ENCODE results near the gene ADGRG6.
A peak's percentile ranks its signal among the peaks of the same experiment; 100 is the strongest.

ADGRG6 gene

DNA sequence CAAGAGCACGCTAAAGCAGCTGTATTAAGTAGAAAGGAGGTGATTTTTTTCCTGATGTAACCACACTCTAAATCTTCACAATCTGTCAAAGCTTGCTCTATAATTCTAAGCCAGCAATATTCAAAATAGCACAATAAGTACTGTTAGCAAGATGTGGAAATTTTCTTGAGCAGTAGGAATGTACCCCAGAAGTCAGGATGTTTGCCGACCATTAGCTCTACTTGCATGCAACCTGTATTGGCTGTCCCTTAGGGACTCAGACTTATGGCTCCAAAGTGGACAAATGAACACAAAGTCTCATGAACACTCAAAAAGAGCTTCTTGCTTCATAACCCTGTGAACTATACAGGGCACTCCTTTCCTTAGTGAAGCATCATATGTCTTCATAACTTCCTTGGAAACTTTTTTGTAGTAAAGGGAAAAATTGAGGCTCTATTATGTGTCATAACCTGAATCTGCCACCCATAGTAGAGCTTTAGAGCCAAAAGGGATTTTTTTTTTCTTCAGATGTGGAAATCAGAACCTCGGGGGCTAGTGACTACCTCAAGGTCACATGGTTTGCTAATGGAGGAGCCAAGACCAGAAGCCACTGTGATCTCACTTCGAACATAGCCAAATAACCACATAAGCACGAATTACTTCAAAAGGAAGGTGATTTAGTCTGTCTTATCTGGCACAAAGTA lies 54.5 kb downstream of the ADGRG6 start:
- DNase-seq, result no peak
- Mint-ChIP-seq H3K9me3 (peaks cover 2 to 4% of the 10 kb centered on the region in 2 donors), H3K36me3 (no peaks in the 10 kb centered on the region), H3K27me3 (no peaks in the 10 kb centered on the region), H3K4me1 (peaks cover 0 to 5% of the 10 kb centered on the region in 2 donors), H3K4me3 (no peak overlapping the region), H3K27ac (no peak overlapping the region)
- ATAC-seq (replicated peaks), result peak; percentile 10 to 45

DNA sequence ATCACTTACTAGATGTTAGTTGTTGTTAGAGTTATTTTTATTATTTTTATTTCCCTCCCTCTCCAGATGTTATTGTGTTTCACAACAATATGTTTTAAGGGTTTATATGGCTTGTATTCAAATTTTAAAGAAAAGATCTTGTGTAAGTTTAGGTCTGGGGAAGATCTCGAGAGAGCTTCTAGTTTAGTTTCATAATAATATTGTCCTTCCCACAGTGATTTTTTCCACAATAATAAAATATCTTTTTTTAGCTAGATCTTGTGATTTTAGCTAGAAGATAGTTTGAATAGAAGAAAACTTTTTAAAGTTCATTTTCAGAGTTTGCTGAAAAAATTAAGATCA lies 55.0 kb downstream of the ADGRG6 start:
- H3K4me3 Mint-ChIP-seq, result no peak overlapping the region
- DNase-seq (no peak), ATAC-seq (replicated peaks) (no peak)
- no peaks in the 10 kb centered on the region for H3K36me3 Mint-ChIP-seq
- H3K9me3 Mint-ChIP-seq, result peaks cover 0 to 2% of the 10 kb centered on the region in 2 donors
- no peak overlapping the region for H3K27ac Mint-ChIP-seq
- H3K27me3 Mint-ChIP-seq, result no peaks in the 10 kb centered on the region
- peaks cover 0 to 5% of the 10 kb centered on the region in 2 donors for H3K4me1 Mint-ChIP-seq

DNA sequence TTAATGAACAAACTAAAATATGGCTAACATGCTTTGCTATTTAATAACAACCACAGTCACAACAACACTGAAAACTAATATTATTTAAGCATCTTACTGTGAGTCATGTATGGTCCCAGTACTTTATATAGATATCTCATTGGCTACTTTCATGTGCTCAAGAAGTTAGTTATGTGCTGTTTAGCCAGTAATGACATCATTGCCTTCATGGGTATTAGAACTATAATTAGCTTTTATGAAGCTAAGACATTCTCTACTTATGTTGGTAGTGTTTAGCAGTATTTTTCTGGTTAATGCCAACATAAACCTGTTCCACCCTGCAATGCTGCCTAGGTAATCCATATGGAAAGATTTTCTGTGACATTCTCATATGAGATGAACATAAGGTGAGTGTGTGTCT lies 56.1 kb downstream of the ADGRG6 start:
- H3K27ac Mint-ChIP-seq, result no peak overlapping the region
- ATAC-seq (replicated peaks) (no peak), DNase-seq (no peak)
- no peak overlapping the region for H3K4me3 Mint-ChIP-seq
- peaks cover 0 to 5% of the 10 kb centered on the region in 2 donors for H3K4me1 Mint-ChIP-seq
- H3K36me3 Mint-ChIP-seq, result no peaks in the 10 kb centered on the region
- no peaks in the 10 kb centered on the region for H3K9me3 Mint-ChIP-seq
- no peaks in the 10 kb centered on the region for H3K27me3 Mint-ChIP-seq

DNA sequence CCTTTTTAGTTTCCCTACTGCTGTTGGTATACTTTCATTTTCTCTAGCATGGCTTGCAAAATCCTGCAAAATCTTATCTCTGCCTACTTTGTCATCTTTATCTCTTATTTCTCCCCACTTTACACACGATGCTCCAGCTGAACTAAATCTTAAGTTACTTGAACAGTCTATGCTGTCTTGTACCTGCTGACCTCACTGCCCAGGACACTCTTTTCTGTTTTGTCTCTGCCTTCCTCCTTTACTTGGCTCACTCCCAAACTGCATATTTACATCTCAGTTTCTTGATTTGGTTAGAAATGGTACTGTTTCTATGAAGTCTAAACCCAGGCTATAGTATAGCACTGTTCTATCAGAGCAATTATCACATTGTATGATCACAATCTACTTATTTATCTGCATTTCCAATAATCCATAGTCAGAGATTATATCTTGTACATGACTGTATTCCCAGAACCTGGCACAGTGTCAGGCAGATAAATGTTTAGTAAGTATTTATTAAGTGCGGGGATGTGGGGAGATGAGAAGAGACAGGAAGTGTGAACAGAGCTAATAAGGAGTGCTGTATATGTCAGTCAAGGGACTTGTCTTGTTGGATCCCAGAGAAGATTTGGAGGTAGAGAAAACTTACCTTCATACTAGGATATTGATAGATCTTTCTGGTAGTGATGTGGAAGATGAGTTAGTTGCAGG lies 57.6 kb downstream of the ADGRG6 start:
- ATAC-seq (replicated peaks), result no peak
- peaks cover 0 to 5% of the 10 kb centered on the region in 2 donors for H3K4me1 Mint-ChIP-seq
- no peak overlapping the region for H3K27ac Mint-ChIP-seq
- H3K27me3 Mint-ChIP-seq, result no peaks in the 10 kb centered on the region
- no peaks in the 10 kb centered on the region for H3K36me3 Mint-ChIP-seq
- H3K4me3 Mint-ChIP-seq, result no peak overlapping the region
- DNase-seq, result no peak
- H3K9me3 Mint-ChIP-seq, result no peaks in the 10 kb centered on the region

DNA sequence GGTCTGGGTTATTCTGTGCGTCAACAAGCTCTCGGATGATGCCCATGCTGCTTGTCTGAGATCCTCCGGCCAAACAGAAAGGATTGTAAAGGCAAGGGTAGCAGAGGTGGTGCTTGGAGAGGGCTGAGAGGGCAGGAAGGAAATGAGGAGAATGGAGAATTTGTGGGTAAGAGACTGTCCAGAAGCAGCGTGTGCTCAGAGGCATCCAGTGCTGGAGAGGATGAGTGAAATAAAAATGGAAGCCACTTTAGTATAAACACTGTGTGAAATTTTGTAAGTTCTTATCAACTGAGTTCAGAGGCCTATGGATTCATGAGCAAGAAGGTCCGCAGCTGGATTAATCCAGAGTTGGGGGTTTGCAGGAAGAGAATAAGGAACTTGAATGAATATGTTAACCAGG lies 59.5 kb downstream of the ADGRG6 start:
- H3K36me3 Mint-ChIP-seq, result no peaks in the 10 kb centered on the region
- no peak overlapping the region for H3K4me3 Mint-ChIP-seq
- no peaks in the 10 kb centered on the region for H3K4me1 Mint-ChIP-seq
- no peak for ATAC-seq (replicated peaks)
- H3K27me3 Mint-ChIP-seq, result no peaks in the 10 kb centered on the region
- H3K9me3 Mint-ChIP-seq, result peaks cover 0 to under 1% of the 10 kb centered on the region in 2 donors
- H3K27ac Mint-ChIP-seq, result no peak overlapping the region
- no peak for DNase-seq

DNA sequence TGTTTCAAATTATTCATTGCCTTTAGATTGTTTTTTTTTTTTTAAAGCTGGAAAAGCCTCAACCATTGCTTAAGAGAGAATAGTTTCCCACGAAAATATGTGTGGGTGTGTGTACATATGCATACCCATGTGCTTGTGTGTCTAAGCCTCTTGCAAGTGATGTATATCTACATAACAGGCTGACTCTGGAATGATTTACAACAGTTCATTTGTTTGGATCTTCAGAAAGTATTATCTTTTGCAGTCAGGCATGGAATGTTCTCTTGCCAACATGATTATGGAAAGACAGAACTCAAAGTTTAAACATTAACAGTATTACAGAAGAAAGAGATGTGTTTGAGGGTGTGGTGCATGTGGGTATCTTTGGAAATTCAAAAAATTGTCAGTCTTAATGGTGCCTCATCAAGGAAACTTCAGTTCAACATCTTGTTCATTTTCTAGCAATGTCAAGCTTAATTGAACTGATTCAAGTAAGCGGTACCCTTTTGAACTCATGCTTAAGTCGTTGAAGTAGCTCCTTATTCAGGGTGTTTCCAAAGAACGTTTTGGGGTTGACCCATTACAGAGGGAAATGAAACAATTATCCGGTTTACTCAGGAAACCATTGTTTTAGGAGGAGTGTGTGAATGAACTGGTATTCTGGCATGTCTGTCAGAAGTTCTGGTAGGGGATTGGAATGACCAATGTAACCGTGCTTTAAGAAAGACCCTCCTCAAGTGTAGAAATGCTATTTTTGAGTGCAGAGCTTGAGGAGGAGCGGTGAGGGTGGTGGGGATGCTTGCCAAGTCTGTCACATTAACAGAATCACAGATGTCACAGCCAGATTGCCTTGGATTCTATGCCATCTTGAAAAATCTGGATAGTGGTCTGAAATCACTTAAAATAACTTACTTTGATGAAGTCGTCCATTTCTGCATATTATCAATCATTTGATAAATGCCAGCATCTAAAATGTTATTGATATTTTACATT lies 60.3 kb downstream of the ADGRG6 start:
- no peaks in the 10 kb centered on the region for H3K4me1 Mint-ChIP-seq
- ATAC-seq (replicated peaks), result no peak
- peaks cover 0 to 2% of the 10 kb centered on the region in 2 donors for H3K9me3 Mint-ChIP-seq
- H3K27ac Mint-ChIP-seq, result no peak overlapping the region
- H3K36me3 Mint-ChIP-seq, result no peaks in the 10 kb centered on the region
- no peak overlapping the region for H3K4me3 Mint-ChIP-seq
- no peaks in the 10 kb centered on the region for H3K27me3 Mint-ChIP-seq
- DNase-seq, result no peak

DNA sequence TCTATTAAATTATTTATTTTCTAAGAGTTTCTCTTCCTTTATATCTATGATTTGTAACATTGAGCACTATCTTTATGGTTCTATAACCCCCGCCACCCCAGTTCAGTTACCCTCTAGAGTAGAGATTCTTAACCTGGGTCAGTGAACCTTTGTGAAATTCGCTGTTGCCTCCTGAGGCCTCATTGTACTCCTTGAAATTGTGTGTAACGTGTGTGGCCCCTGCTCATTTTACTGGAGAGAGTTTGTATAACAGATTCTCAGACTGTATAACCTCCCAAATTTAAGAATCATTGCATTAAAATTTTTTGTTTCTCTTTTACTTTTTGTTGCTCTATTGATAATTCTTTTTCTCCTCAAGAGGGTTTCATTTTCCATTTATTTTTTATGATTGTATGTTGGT lies 65.3 kb downstream of the ADGRG6 start:
- no peak for ATAC-seq (replicated peaks)

DNA sequence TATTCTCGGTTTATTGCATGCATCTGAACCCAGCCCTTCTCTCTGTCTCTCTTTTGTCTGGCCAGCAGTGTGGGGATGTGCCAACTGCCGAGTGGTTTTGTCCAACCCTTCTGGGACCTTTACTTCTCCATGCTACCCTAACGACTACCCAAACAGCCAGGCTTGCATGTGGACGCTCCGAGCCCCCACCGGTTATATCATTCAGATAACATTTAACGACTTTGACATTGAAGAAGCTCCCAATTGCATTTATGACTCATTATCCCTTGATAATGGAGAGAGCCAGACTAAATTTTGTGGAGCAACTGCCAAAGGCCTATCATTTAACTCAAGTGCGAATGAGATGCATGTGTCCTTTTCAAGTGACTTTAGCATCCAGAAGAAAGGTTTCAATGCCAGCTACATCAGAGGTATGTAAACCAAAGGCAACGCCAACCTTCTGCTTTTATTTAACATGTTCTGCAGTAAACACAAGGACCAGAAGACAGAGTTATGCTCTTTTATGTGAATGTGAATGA lies 65.8 kb downstream of the ADGRG6 start:
- Mint-ChIP-seq H3K27me3 (no peaks in the 10 kb centered on the region), H3K4me1 (peaks cover 0 to 2% of the 10 kb centered on the region in 2 donors), H3K9me3 (peaks cover 0 to 2% of the 10 kb centered on the region in 2 donors), H3K4me3 (no peak overlapping the region), H3K36me3 (no peaks in the 10 kb centered on the region), H3K27ac (no peak overlapping the region)
- DNase-seq (no peak), ATAC-seq (replicated peaks) (no peak)

More for the DNA sequence above, 65.3 kb downstream of the ADGRG6 start:
- Mint-ChIP-seq H3K27me3 (no peaks in the 10 kb centered on the region), H3K36me3 (no peaks in the 10 kb centered on the region), H3K9me3 (peaks cover 0 to 2% of the 10 kb centered on the region in 2 donors), H3K4me3 (no peak overlapping the region), H3K27ac (no peak overlapping the region), H3K4me1 (peaks cover 0 to 2% of the 10 kb centered on the region in 2 donors)
- DNase-seq, result no peak

DNA sequence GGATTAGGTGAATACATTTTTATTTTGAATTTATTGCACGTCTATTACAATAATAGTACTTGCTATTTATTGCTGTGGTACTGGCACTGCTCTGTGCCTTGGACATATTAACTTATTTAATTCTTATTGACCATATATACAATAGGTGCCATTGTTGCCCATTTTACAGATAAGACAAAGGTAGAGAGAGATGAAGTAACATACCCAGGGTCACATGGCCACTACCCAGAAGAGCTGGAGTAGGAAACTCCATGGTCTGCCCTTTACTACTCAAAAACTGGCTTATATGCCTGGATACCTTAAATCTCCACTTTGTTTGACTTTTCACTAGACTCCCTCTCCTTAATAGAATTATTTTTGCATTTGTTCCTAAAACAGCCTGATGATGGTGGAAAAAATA lies 67.5 kb downstream of the ADGRG6 start:
- Mint-ChIP-seq H3K27ac (no peak overlapping the region), H3K36me3 (no peaks in the 10 kb centered on the region), H3K9me3 (peaks cover 0 to 2% of the 10 kb centered on the region in 2 donors), H3K4me1 (peaks cover 0 to 2% of the 10 kb centered on the region in 2 donors), H3K27me3 (no peaks in the 10 kb centered on the region), H3K4me3 (no peak overlapping the region)
- DNase-seq (no peak), ATAC-seq (replicated peaks) (no peak)

DNA sequence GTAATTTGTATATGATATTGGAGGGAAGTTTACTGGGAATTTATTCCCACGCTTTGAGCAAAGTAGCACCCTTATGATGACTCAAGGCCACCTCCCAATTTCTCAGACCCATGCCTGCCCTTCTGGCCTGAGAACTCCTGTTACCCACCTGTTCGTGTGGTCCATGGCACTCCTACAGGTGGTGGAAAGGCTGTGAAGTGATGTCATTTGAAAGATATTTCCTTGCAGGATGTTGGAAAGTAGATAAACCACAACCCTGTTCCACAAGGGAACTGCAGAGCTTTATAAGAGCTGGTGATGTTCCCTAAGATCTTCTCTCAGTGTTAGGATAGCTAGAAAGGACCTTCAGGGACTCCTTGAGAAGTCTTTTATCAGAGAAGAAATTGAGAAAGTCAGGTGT lies 70.5 kb downstream of the ADGRG6 start:
- no peak overlapping the region for H3K4me3 Mint-ChIP-seq
- H3K27me3 Mint-ChIP-seq, result no peaks in the 10 kb centered on the region
- H3K4me1 Mint-ChIP-seq, result peaks cover 0 to 2% of the 10 kb centered on the region in 2 donors
- DNase-seq, result no peak
- H3K36me3 Mint-ChIP-seq, result no peaks in the 10 kb centered on the region
- no peaks in the 10 kb centered on the region for H3K9me3 Mint-ChIP-seq
- H3K27ac Mint-ChIP-seq, result no peak overlapping the region
- no peak for ATAC-seq (replicated peaks)

DNA sequence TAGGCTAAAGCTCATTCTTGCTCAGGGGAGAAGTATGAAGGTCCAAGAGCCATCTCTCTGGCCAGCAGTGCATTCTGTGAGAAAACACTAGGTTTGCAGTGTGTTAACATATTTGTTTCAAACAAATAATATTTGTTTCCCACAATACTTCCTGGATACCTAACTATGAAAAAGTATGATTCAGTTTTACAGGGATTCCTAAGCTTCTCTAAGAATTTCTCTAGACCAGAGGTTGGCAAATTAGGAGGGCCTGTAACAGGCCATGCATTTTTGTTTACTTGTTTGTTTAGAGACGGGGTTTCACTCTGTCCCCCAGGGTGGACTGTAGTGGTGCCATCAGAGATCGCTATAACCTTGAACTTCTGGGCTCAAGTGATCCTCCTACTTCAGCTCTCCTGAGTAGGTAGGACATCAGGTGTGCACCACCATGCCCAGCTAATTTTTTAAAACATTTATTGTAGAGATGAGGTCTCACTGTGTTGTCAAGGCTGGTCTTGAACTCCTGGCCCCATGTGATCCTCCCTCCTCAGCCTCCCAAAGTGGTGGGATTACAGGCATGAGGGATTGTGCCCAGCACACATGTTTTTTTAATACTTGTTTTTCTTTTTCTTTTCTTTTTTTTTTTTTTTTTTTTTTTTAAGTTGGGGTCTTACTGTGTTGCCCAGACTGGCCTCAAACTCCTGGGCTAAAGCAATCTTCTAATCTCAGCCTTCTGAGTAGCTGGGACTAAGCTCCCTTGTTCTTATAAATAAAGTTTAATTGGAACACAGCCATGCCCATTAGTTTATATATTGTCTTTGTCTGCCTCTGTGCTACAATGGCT lies 71.7 kb downstream of the ADGRG6 start:
- no peaks in the 10 kb centered on the region for H3K9me3 Mint-ChIP-seq
- no peak overlapping the region for H3K4me3 Mint-ChIP-seq
- H3K27me3 Mint-ChIP-seq, result no peaks in the 10 kb centered on the region
- ATAC-seq (replicated peaks) (no peak), DNase-seq (no peak)
- H3K27ac Mint-ChIP-seq, result no peak overlapping the region
- no peaks in the 10 kb centered on the region for H3K36me3 Mint-ChIP-seq
- H3K4me1 Mint-ChIP-seq, result peaks cover under 1 to 6% of the 10 kb centered on the region in 2 donors

DNA sequence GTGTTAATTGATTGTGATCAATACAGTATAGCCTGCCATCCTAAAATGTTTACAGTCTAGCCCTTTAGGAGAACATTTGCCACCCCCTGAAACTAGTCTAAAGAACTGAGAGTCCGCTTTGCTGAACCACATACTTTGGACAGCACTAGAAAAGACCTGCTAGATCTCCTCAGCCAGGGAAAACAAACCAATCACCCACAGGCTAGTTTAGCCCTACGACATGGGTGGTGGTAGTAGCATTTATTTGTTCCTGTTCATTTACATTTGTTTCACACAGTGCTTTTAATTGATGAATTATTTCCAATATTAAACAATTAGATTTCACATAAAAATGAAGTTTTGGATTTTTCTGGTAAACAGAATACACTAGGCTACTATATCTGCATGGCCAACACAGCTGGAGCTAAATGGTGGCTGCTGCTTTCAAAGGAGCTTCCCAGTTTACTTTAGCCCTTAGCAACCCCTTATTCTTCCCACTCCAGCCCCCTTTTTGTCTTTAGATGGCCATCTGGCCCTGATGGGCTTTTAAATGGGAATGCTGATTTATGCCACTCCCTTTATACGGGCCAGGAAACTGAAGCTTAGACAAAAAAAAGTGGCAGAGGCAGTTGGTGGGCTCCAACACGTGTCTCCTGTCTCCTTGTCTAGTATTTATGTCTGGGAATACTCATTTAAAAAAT lies 72.4 kb downstream of the ADGRG6 start:
- DNase-seq, result no peak
- H3K9me3 Mint-ChIP-seq, result no peaks in the 10 kb centered on the region

DNA sequence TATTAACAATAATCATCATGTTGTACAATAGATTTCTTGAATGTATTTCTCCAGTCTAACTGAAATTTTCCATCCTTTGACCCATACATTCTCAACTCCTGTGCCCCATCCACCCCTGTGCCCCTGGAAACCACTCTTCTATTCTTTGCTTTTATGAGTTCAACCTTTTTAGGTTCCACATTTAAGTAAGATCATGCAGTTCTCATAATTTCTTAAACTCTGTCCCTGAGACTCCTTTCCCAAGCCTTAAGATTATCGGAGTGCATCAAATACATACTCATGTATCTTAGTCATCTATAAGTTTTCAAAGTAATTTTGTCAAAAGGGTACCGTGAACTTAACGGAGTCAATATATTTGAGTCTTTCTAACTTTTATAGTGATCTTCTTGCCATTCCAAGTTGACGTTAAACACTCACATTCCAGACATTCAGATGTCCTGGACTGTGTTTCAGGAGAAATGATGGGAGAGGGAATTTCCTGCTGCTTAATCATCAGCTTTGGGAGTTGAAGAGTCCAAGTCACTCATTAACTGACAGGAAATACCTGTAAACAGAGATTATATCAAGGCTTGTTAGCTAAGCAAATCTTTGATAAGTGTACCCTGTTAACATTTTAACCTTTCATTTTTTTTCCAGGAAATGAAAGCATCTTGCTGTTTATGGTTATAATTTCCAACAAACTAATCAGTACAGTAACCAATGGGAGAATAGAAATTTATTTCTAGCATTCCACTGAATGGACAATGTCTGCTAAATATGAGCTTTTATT lies 73.3 kb downstream of the ADGRG6 start:
- Mint-ChIP-seq H3K9me3 (no peaks in the 10 kb centered on the region), H3K36me3 (no peaks in the 10 kb centered on the region), H3K27ac (no peak overlapping the region), H3K4me3 (no peak overlapping the region), H3K4me1 (peaks cover 2 to 12% of the 10 kb centered on the region in 2 donors), H3K27me3 (no peaks in the 10 kb centered on the region)
- DNase-seq (no peak), ATAC-seq (replicated peaks) (no peak)

More for the DNA sequence above, 72.4 kb downstream of the ADGRG6 start:
- Mint-ChIP-seq H3K36me3 (no peaks in the 10 kb centered on the region), H3K27me3 (no peaks in the 10 kb centered on the region), H3K4me3 (no peak overlapping the region), H3K27ac (no peak overlapping the region), H3K4me1 (peaks cover 2 to 12% of the 10 kb centered on the region in 2 donors)
- no peak for ATAC-seq (replicated peaks)
